NCI-H2029 (cell line): ENCODE results near the gene SEPTIN2.
"Not testable (repeated sequence)": the region's sequence is repeated elsewhere in the genome, so short reads cannot be mapped to it uniquely, and the experiment has no call there.

ENCODE experiments used
- DNase-seq: peaks from one replicate; lab custom pipeline; 2025; lab: John Stamatoyannopoulos, UW

Gene SEPTIN2

GRCh38 chr2:241314226-241315092, 1.3 kb upstream of the SEPTIN2 start:
- DNase-seq = peak; percentile 46

DNA sequence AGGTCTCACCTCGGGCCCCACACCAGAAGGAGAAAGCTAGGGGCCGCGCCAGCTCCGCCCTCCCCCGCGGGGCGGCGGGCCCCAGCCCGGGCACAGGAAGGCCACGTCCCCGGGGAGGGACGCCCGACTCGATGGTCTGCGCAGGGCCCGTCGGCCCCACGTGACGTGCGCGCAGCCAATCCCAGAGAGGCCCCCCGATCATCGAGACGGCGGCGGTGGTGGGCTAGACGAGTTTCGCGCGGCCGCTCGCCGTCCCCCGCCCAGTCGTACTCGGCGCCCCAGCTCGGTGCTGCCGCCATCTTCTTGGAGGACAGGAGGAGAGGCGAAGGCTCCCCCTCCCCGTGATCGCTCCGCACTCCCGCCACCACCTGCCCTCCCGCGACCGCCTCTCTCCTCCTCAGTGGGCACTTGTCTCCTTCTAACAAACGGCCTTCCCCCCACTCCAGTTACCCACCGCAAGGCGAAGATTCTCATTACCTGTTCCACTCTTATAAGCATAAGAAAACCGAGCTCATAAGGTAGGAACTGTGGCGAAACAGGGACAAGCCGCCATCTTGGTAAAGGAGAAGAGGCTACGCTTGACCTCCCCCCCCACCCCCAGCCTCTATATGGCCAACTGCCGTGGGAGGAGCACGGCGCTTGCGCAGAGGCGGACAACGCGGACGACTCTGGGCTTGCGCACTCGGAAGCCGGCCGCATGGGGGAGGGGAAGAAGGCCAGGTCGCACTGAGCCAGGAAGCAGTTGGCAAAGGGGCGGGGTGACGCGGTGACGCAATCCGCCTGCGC, 439 bp upstream of the SEPTIN2 start, which contains the start of gene HDLBP:
HDLBP (minus strand) TSS at position 580 of the 786 bp plus-strand sequence. CDS start 48,803 bp downstream, outside the sequence.
- DNase-seq = peak; percentile 98

- no peak for DNase-seq
Measured at GRCh38 chr2:241316825-241317224, 1.1 kb downstream of the SEPTIN2 start.

DNA sequence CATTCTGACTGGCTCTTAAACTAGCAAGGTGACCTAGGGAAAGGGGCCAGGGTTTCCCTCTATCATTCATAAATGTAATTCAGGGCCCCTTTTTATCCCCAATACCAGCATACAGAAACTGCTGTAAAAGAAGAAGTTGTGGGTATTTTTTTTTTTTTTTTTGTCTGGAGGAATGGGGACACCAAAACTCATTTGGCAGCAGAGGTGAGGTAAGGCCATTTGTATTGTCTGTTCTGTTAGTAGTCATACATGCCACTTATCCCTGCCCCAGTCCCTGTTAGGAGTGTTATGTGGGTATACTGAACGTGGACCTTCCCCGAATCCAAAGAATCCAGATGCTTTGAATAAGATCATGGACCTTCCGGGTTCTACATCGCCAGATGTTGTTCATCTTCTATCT, 1.7 kb downstream of the SEPTIN2 start:
- DNase-seq = no peak

GRCh38 chr2:241318830-241319229, 3.1 kb downstream of the SEPTIN2 start:
- DNase-seq = not testable (repeated sequence)

GRCh38 chr2:241320394-241320793, 4.7 kb downstream of the SEPTIN2 start:
- DNase-seq = no peak

- no peak for DNase-seq
Measured at GRCh38 chr2:241321033-241321432, 5.3 kb downstream of the SEPTIN2 start.

DNA sequence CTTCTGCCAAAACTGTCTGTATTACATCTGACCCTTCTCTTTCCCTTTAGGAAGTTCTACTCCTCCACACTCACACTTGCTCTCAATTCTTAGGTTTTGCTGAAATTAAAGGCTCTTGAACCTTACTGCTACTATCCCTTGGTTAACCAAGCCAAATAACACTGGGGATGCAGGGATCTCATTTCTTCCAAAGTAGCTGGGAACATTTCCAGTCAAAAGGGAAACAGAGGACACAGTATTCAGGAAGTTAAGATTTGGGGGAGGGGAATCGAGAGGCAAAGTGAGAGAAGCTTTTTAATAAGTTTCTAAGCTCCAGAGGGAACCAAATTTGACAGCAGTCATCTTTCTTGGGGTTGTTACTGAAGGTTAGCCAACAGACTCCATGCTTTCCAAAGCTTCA, 6.2 kb downstream of the SEPTIN2 start:
- DNase-seq = no peak

GRCh38 chr2:241323778-241324177, 8.1 kb downstream of the SEPTIN2 start:
- DNase-seq = no peak

DNA sequence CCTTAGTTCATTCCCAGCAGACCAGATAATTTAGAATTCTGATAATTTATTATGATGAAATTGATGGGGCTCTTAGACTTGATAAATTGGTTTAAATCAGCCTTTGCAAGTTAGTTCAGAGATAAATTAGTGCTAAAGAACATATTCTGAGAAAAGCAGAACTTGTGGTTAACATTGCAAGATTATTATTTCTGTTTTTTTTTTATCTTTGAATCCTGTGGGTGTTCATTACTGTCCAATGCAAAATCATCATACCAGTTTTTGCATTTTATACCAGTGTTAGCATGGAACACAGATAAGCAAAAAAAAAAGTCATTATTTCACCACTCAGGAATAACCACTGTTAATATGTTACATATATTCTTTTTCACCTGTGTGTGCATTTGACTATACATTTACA, 9.1 kb downstream of the SEPTIN2 start:
- no peak for DNase-seq

GRCh38 chr2:241325257-241325656, 9.5 kb downstream of the SEPTIN2 start:
- DNase-seq = no peak

DNA sequence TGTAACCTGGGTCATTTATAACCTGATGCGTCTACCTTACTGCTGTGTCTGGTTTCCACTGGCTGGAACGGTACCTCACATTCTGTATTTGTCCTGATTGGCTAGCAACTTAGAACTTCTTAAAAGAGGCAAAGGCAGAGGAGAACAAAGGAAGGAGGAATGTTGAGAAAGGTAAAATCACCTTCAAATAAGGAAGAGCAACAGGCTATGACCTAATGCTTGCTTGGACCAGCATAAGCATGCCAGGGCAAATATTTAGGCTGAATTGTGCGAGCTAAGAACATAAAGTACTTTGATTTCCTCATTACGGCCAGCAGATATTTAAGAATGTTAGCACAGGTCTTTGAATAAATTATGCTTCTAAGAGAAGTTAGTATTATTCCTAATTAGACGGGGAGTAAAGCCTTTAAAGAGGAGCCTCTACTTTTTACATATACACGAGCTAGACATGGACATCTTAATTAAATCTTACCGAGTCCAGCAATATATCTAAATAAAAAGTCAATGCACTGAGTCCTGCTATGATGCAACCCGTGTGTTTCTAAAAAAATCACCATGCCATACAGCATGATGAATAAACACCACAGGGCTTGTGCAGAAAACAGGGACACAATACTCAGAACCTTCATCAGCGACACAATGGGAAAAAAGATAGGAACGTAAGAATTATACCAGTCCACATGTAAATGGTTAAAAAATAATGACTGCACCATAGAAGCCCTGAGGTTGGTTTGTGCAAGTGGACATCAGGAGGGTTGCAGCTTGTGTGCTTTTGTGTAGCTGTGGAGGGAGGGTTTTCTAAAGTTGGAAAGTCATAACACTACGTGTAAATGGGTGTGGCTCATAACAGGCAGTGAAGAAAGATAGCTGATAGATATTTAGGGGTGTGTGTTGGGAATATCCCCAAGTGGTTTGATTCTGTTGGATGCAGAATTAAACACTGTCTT, 14.2 kb downstream of the SEPTIN2 start:
- no peak for DNase-seq

DNA sequence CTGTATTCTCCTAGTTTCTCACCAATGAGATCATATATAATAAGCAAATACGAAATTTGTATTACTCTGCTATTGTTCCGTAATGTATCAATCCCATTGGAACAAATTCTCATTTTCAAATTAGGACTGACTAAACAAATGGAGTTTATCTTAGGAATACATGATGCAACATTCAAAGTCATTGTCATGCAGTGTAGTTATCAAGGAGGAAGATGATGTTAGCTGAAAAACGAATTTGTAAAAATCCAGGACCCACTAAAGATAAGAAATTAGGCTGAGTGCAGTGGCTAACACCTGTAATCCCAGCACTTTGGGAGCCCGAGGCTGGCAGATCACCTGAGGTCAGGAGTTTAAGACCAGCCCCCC, 14.9 kb downstream of the SEPTIN2 start:
- no peak for DNase-seq

DNA sequence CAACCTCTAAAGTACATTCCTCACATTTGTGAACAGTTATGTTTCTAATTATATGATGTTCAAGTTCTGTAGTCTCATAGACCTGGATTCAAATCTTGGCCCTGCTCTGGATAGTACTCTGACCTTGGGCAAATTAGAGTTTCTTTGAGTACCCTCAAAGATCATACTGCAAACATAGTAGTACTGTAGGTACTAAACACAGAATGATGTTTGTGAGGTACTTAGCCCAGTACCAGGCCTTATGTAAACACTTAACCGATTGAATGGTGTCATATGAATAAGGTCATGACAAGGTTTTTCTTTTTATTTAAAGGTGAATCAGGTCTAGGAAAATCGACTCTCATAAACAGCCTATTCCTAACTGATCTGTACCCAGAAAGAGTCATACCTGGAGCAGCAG, 19.1 kb downstream of the SEPTIN2 start:
- DNase-seq = peak; percentile 90

GRCh38 chr2:241339839-241340630, 24.3 kb downstream of the SEPTIN2 start:
- DNase-seq = peak; percentile 25

- no peak for DNase-seq
Measured at GRCh38 chr2:241340631-241341163, 25.0 kb downstream of the SEPTIN2 start.

DNA sequence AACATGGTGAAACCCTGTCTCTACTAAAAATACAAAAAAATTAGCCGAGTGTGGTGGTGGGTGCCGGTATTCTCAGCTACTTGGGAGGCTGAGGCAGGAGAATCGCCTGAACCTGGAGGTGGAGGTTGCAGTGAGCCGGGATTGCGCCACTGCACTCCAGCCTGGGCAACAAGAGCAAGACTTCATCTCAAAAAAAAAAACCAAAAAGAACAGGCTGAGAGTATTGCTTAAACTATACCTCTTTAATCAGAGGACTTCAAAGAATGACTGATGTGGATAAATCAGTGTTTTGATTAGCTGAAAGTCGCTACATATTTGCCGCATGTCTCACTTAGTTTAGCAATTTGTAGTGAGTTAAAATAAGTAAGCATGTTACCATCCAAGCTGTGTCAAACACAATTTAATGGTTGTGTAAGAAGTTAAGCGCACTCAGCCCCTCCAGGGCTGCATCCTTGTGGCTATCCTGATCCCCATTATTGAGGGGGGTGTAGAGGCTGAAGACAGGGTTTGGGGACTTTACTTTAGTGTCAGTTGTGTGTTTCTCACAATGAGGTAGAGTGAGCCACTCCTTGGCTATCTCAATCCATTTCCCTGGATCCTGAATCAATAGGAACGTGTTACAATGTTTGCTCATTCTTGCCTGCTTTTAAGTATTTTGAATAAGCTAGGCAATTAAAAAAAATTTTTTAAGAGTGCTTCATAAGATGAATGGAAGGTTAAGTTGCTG, 29.4 kb downstream of the SEPTIN2 start:
- no peak for DNase-seq

DNA sequence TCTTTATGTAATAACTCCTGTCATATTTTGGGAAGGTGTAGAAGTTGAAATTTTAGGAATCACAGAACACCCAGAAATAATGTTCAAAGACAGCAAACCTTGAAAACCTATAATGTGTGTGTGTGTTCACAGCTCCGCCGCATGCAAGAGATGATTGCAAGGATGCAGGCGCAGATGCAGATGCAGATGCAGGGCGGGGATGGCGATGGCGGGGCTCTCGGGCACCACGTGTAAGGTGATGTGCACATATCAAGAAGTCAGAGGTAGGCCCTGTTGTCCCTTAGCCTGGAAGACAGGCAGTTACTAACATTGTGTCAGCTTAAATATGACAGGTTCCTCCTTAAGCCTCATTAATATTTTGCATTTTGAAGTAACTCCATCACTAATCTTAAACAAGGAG, 34.2 kb downstream of the SEPTIN2 start:
- no peak for DNase-seq

DNA sequence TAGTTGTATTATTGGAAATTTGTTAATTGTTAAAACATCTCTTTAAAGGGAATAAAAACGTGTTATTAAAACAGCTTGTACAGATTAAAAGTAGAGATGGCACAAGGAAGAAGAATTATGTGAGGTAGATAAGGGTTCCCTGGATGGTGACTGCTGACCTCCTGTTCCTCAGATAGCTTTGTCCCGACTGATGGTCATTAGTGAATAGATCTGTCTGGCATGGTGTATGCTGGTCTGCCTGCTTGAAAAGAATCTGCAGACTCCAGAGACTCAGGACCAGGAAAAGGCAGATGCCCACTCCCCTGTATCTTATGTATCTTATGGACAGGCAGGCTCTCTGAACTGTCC, 34.8 kb downstream of the SEPTIN2 start:
- no peak for DNase-seq
